Activated naive CD4-positive, alpha-beta T cell treated with anti-CD3 and anti-CD28 coated beads, Interleukin-2, amount 10 ng/mL, durations not matched to agents 7 days and 5 days (primary cell): ENCODE data around the gene NSD2.

Source experiments
- CTCF ChIA-PET: fragments of 350-600 bp; sonication (Branson Sonifier 250); formaldehyde crosslinking; loops from one replicate; lab custom pipeline; 2021; ENCODE audit warnings: antibody characterized with exemption; lab: Charles Lee
- DNase-seq: peaks from one replicate; pipeline ENCODE4 v3.0.0-alpha.2; 2020
- H3K27ac Mint-ChIP-seq: one replicate; pipeline ENCODE4 v1.8.0; 2021; ENCODE audit warnings: mild to moderate bottlenecking, moderate library complexity, mixed read lengths
- H3K27me3 Mint-ChIP-seq: one replicate; pipeline ENCODE4 v1.8.0; 2021; ENCODE audit warnings: mild to moderate bottlenecking, mixed read lengths
- H3K36me3 Mint-ChIP-seq: one replicate; pipeline ENCODE4 v1.8.0; 2021; ENCODE audit warnings: mixed read lengths
- H3K4me1 Mint-ChIP-seq: one replicate; pipeline ENCODE4 v1.8.0; 2021; ENCODE audit warnings: mixed read lengths
- H3K4me3 Mint-ChIP-seq: one replicate; pipeline ENCODE4 v1.8.0; 2021; ENCODE audit warnings: mild to moderate bottlenecking, moderate library complexity, mixed read lengths
- H3K9me3 Mint-ChIP-seq: one replicate; pipeline ENCODE4 v1.8.0; 2021; ENCODE audit warnings: mixed read lengths

NSD2 gene

DNA sequence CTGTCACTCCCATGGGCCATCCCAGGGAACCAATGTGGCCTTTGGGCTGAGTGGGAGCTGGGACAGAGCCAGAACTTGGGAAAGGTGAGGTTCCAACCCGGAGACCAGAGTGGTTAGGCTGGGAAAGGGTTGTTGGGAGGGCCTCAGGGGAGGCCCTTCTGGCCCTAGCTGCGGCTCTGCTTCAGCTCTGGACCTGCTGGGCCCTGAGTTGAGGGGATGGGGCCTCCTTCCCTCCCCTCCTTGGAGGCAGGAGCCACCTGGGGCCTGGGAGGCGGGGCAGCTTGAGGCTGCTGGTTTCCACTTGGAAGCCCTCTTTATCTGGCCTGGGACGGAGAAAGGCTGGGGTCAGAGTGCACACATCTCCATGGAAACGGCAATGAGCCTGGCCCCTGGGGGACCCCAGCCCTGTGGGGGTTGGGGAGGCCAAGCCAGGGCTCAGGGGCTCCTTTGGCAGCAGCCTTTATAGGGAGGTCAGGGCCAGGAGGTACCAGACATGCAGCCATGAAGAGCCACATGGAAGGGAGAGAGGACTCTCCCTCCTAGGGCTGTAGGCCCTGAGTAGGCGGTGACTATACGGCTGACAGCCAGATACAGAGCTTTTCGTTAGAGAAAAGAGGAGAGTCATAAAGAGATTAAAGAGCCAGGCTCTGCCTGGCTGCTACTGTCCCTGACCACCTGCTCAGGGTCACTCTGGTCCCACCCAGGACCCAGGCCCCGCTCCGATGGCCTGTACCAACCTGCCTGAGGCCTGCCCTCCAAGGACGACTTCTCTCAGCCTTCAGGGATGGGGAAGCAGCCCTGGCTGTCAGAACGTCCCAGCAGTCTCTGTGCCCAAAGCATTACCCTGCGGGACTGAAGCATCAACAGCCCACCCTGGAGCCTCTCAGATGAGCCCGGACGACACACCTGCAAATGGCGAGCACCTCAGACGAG is 6.9 kb upstream of the NSD2 start:
- CTCF ChIA-PET, result no interaction called here
- peaks cover 27% of the 10 kb centered on the region for H3K4me1 Mint-ChIP-seq
- no peak overlapping the region for H3K27ac Mint-ChIP-seq
- H3K27me3 Mint-ChIP-seq, result peaks cover 16% of the 10 kb centered on the region
- H3K36me3 Mint-ChIP-seq, result no peaks in the 10 kb centered on the region
- H3K9me3 Mint-ChIP-seq, result no peaks in the 10 kb centered on the region
- H3K4me3 Mint-ChIP-seq, result no peak overlapping the region
- no peak for DNase-seq

GRCh38 chr4:1866189-1866661 is 5.0 kb upstream of the NSD2 start:
- DNase-seq, result no peak
- Mint-ChIP-seq H3K36me3 (no peaks in the 10 kb centered on the region), H3K27me3 (peaks cover 16% of the 10 kb centered on the region), H3K4me1 (peaks cover 35% of the 10 kb centered on the region), H3K27ac (no peak overlapping the region), H3K4me3 (no peak overlapping the region), H3K9me3 (no peaks in the 10 kb centered on the region)
- CTCF ChIA-PET, result interaction anchor here (1.0 kb wide), 1 partner anchor 9 kb away, joined by 3 read pairs; no protein-coding TSS in a partner anchor

GRCh38 chr4:1868293-1868692 is 2.9 kb upstream of the NSD2 start:
- Mint-ChIP-seq H3K4me1 (peaks cover 29% of the 10 kb centered on the region), H3K36me3 (peaks cover 10% of the 10 kb centered on the region), H3K27ac (no peak overlapping the region), H3K27me3 (peaks cover 14% of the 10 kb centered on the region), H3K9me3 (no peaks in the 10 kb centered on the region), H3K4me3 (no peak overlapping the region)
- CTCF ChIA-PET, result no interaction called here
- DNase-seq, result no peak

DNA sequence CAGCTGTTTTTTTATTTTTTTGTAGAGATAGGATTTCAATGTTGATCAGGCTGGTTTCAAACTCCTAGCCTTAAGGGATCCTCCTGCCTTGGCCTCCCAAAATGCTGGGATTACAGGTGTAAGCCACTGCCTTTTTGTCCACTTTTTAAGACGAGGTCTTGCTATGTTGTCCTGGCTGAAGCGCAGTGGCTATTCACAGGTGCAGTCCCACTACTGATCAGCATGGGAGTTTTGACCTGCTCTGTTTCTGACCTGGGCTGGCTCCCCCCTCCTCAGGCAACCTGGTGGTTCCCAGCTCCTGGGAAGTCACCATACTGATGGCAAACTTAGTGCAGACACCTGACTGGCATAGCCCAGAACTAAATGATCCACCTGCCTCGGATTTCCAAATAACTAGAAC is 2.3 kb upstream of the NSD2 start:
- CTCF ChIA-PET, result no interaction called here
- DNase-seq, result no peak
- peaks cover 32% of the 10 kb centered on the region for H3K4me1 Mint-ChIP-seq
- H3K27me3 Mint-ChIP-seq, result peaks cover 12% of the 10 kb centered on the region
- H3K27ac Mint-ChIP-seq, result peak overlapping the region; percentile 97
- peaks cover 10% of the 10 kb centered on the region for H3K36me3 Mint-ChIP-seq
- H3K9me3 Mint-ChIP-seq, result no peaks in the 10 kb centered on the region
- H3K4me3 Mint-ChIP-seq, result no peak overlapping the region

GRCh38 chr4:1869530-1870327 is 1.5 kb upstream of the NSD2 start:
- H3K4me3 Mint-ChIP-seq, result peak overlapping the region; percentile 79
- peaks cover 16% of the 10 kb centered on the region for H3K36me3 Mint-ChIP-seq
- peaks cover 12% of the 10 kb centered on the region for H3K27me3 Mint-ChIP-seq
- H3K27ac Mint-ChIP-seq, result peak overlapping the region; percentile 97
- no peak for DNase-seq
- no peaks in the 10 kb centered on the region for H3K9me3 Mint-ChIP-seq
- H3K4me1 Mint-ChIP-seq, result peaks cover 38% of the 10 kb centered on the region
- CTCF ChIA-PET, result interaction anchor here (1.6 kb wide), 1 partner anchor 8 kb away, joined by 3 read pairs; no protein-coding TSS in a partner anchor

DNA sequence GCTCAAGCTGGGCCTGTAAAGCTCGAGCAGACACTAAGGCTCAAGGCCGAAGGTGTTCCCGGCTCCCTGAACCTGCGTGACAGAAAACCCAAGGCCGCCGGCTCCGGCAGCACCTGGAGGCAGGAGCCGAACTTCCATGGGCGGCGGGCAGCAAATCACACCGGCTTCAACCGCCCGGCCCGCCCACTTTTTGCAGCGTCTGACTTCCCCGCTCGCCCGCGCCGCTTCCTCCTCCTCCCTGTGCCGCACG is 940 bp upstream of the NSD2 start:
- peaks cover 16% of the 10 kb centered on the region for H3K36me3 Mint-ChIP-seq
- H3K4me1 Mint-ChIP-seq, result peaks cover 43% of the 10 kb centered on the region
- H3K27me3 Mint-ChIP-seq, result peaks cover 12% of the 10 kb centered on the region
- CTCF ChIA-PET, result interaction anchor here (1.6 kb wide), 1 partner anchor 8 kb away, joined by 3 read pairs; no protein-coding TSS in a partner anchor
- H3K4me3 Mint-ChIP-seq, result peak overlapping the region; percentile 79
- H3K27ac Mint-ChIP-seq, result peak overlapping the region; percentile 97
- DNase-seq, result peak; percentile 93
- H3K9me3 Mint-ChIP-seq, result no peaks in the 10 kb centered on the region

DNA sequence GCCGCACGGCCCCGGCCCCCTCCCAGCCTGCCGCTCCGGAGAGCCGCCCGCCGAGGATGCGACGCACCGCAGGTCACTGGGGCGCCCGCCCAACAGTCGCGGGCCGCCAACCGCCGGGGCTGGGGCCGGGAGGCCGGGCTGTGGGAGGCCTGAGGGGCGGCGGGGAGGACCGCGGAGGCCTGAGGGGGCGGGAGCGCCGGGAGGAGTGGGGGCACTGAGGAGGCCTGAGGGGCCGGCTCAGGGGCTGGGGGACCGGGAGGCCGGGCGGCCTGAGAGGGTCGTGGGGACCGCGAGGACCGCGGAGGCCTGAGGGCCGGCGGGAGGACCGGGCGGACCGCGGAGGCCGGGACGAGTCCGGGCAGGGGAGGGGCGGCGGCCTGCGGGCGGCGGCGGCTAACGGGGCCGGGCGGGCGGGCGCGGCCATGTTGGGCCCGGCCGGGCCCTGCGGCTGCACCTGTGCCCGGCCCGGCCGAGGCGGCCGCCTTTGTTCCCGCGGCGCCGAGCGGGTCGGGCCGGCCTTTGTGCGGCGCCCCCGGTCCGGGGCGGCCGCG is 353 bp downstream of the NSD2 start:
- CTCF ChIA-PET, result no interaction called here
- Mint-ChIP-seq H3K27me3 (peaks cover 3% of the 10 kb centered on the region), H3K9me3 (no peaks in the 10 kb centered on the region), H3K4me1 (peaks cover 50% of the 10 kb centered on the region), H3K36me3 (peaks cover 16% of the 10 kb centered on the region), H3K4me3 (peak overlapping the region; percentile 23), H3K27ac (peak overlapping the region; percentile 37)
- no peak for DNase-seq

GRCh38 chr4:1872870-1873269 is 1.7 kb downstream of the NSD2 start:
- peak; percentile 39 for DNase-seq
- Mint-ChIP-seq H3K4me3 (peak overlapping the region; percentile 97), H3K9me3 (no peaks in the 10 kb centered on the region), H3K27me3 (no peaks in the 10 kb centered on the region), H3K4me1 (peaks cover 62% of the 10 kb centered on the region), H3K27ac (peak overlapping the region; percentile 96), H3K36me3 (peaks cover 23% of the 10 kb centered on the region)
- CTCF ChIA-PET, result interaction anchor here (3.3 kb wide), 1 partner anchor 26 kb away, joined by 30 read pairs; no protein-coding TSS in a partner anchor

GRCh38 chr4:1873291-1873690 is 2.1 kb downstream of the NSD2 start:
- DNase-seq, result no peak
- no peaks in the 10 kb centered on the region for H3K9me3 Mint-ChIP-seq
- peaks cover 23% of the 10 kb centered on the region for H3K36me3 Mint-ChIP-seq
- H3K4me3 Mint-ChIP-seq, result peak overlapping the region; percentile 97
- peak overlapping the region; percentile 96 for H3K27ac Mint-ChIP-seq
- H3K4me1 Mint-ChIP-seq, result peaks cover 63% of the 10 kb centered on the region
- CTCF ChIA-PET, result interaction anchor here (0.6 to 3.3 kb wide), 2 partner anchors 10 to 25 kb away, joined by 3 to 30 read pairs; no protein-coding TSS in a partner anchor
- no peaks in the 10 kb centered on the region for H3K27me3 Mint-ChIP-seq

DNA sequence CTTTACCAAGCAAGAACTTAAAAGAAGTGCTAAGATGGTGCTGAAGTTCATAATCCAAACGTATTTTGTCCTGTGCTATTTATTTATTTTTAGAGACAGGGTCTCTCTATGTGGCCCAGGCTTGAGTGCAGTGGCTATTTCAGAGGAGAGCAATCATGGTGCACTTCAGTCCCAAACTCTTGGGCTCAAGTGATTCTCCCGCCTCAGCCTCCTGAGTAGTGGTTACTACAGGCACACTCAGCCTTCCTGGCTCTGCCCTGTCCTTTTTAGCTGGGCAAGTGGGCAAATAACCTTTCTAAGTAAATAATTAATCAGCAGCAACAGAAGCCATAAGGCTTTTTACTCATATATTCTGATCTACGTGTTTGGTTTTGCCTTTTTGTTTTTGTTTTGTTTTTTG is 2.6 kb downstream of the NSD2 start:
- CTCF ChIA-PET, result interaction anchor here (0.6 to 3.3 kb wide), 2 partner anchors 10 to 25 kb away, joined by 3 to 30 read pairs; no protein-coding TSS in a partner anchor
- no peak for DNase-seq
- Mint-ChIP-seq H3K27me3 (no peaks in the 10 kb centered on the region), H3K27ac (peak overlapping the region; percentile 96), H3K4me1 (peaks cover 65% of the 10 kb centered on the region), H3K4me3 (peak overlapping the region; percentile 97), H3K36me3 (peaks cover 24% of the 10 kb centered on the region), H3K9me3 (no peaks in the 10 kb centered on the region)

DNA sequence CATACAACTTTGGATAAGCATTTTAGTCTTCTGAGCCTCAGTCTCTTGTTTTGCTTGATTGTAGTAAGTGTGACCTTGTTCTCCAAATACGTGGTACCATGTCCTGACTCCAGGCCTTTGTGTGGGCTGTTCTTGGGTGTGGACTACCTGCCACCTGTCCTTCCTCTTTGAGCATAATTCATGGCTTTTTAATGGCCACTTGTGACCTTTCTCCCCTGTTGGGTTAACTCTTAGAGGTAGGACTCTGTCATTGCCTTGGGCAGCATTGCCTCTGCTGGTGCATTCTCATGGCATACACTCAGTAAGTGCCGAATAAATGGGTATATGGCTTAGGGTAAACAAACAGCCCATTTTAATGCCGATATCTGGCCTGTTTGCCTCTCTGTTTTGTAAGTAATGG is 3.0 kb downstream of the NSD2 start:
- DNase-seq, result no peak
- no peaks in the 10 kb centered on the region for H3K27me3 Mint-ChIP-seq
- CTCF ChIA-PET, result interaction anchor here (3.3 kb wide), 1 partner anchor 24 kb away, joined by 30 read pairs; no protein-coding TSS in a partner anchor
- peaks cover 67% of the 10 kb centered on the region for H3K4me1 Mint-ChIP-seq
- H3K27ac Mint-ChIP-seq, result peak overlapping the region; percentile 96
- no peaks in the 10 kb centered on the region for H3K9me3 Mint-ChIP-seq
- H3K4me3 Mint-ChIP-seq, result peak overlapping the region; percentile 97
- peaks cover 24% of the 10 kb centered on the region for H3K36me3 Mint-ChIP-seq

GRCh38 chr4:1879485-1879884 is 8.3 kb downstream of the NSD2 start:
- CTCF ChIA-PET, result interaction anchor here (0.7 to 1.3 kb wide), 4 partner anchors 11 to 23 kb away, joined by 3 to 4 read pairs (median 3); no protein-coding TSS in a partner anchor
- peaks cover 64% of the 10 kb centered on the region for H3K4me1 Mint-ChIP-seq
- H3K9me3 Mint-ChIP-seq, result no peaks in the 10 kb centered on the region
- peaks cover 34% of the 10 kb centered on the region for H3K36me3 Mint-ChIP-seq
- H3K27me3 Mint-ChIP-seq, result no peaks in the 10 kb centered on the region
- no peak for DNase-seq
- H3K27ac Mint-ChIP-seq, result no peak overlapping the region
- H3K4me3 Mint-ChIP-seq, result no peak overlapping the region

DNA sequence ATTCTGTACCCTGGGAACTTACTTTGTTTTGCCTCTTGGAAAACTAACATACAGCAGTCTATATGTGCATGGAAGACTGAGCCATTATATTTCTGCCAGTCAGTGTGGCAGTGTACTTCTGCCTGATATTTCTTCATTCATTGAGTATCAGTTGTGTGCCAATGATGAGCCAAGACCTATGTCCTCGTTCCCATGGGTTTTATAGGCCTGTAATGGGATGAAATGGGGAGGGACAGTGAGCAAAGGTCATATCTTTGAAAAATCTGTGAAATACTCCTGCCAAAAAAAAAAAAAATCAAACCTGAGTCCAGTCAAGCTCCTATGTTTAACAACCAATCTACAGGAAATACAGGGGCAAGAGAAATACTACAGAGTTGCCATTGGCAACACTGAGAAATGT is 9.1 kb downstream of the NSD2 start:
- Mint-ChIP-seq H3K4me1 (peaks cover 60% of the 10 kb centered on the region), H3K27me3 (no peaks in the 10 kb centered on the region), H3K4me3 (no peak overlapping the region), H3K27ac (peak overlapping the region; percentile 8), H3K36me3 (peaks cover 34% of the 10 kb centered on the region), H3K9me3 (no peaks in the 10 kb centered on the region)
- DNase-seq, result no peak
- CTCF ChIA-PET, result interaction anchor here (0.9 to 1.3 kb wide), 2 partner anchors 11 to 19 kb away, joined by 4 read pairs; no protein-coding TSS in a partner anchor
